22Rv1 (cell line): ENCODE measurements around the gene GTPBP1.

Source experiments
- H3K27ac ChIP-seq: fragments of 450-650 bp; 2 replicates; pipeline ENCODE4 v1.5.1; 2017
- ZFX ChIP-seq: fragments of 450-650 bp; IDR thresholded peaks from 2 replicates; pipeline ENCODE4 v1.6.1; 2017; ENCODE audit warnings: antibody characterized with exemption, borderline replicate concordance
- TF ChIP-seq, protein P1 (sequence below): fragments of 450-650 bp; IDR thresholded peaks from 2 replicates; pipeline ENCODE4 v1.5.1; 2017; ENCODE audit warnings: mild to moderate bottlenecking

The GTPBP1 gene

DNA sequence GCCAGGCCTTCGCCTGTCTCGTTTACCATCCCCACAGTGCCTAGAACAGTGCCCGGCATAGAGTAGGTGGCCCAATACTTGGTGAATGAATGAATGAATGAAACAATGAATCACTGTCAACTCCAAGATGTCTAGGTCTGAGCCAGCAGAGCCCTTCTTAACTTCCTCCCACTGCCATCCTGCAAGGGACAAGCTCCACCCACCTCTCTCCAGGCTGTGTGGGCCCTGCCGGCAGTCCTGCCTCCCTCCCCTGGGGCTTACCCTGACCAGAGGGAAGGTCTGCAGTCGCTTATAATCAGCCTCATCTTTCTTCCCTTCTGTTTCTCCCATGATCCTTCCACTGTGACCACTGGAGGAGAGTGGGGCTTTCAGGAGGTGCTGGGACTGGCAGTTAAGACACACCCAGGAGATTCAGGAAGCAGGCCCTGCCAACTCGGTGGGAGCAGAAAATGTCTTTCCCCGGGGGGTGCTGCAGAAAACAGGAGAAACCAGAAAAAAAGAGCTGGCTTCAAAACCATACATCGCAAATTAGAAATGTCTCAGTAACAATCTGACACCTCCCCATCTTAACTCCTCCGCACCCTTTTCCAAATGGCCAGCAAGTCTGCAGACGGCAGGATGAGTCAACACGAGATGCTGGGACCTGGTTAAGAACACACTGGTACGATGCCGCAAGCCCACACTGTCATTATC, 76.8 kb downstream of the GTPBP1 start:
- no peak for TF ChIP-seq ZFX
- TF ChIP-seq, protein P1, sequence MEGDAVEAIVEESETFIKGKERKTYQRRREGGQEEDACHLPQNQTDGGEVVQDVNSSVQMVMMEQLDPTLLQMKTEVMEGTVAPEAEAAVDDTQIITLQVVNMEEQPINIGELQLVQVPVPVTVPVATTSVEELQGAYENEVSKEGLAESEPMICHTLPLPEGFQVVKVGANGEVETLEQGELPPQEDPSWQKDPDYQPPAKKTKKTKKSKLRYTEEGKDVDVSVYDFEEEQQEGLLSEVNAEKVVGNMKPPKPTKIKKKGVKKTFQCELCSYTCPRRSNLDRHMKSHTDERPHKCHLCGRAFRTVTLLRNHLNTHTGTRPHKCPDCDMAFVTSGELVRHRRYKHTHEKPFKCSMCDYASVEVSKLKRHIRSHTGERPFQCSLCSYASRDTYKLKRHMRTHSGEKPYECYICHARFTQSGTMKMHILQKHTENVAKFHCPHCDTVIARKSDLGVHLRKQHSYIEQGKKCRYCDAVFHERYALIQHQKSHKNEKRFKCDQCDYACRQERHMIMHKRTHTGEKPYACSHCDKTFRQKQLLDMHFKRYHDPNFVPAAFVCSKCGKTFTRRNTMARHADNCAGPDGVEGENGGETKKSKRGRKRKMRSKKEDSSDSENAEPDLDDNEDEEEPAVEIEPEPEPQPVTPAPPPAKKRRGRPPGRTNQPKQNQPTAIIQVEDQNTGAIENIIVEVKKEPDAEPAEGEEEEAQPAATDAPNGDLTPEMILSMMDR, result no peak
- H3K27ac ChIP-seq, result no peak overlapping the region
